Lower leg skin (tissue), 3 donors: ENCODE results near the gene RUFY4.

Experiments used
- POLR2A ChIP-seq, 2 donors: fragments of 450-650 bp; IDR thresholded peaks; one replicate each; pipeline ENCODE4 v1.6.1; 2016 to 2017; ENCODE audit warnings: antibody characterized with exemption in 2 of 2, mild to moderate bottlenecking in 1 of 2, moderate library complexity in 1 of 2
- TF ChIP-seq, protein P1 (sequence below), 3 donors: fragments of 450-650 bp; IDR thresholded peaks; one replicate each; pipeline ENCODE4 v1.5.1; 2016; ENCODE audit warnings: antibody characterized with exemption in 3 of 3, mild to moderate bottlenecking in 3 of 3, moderate library complexity in 2 of 3

DNA sequence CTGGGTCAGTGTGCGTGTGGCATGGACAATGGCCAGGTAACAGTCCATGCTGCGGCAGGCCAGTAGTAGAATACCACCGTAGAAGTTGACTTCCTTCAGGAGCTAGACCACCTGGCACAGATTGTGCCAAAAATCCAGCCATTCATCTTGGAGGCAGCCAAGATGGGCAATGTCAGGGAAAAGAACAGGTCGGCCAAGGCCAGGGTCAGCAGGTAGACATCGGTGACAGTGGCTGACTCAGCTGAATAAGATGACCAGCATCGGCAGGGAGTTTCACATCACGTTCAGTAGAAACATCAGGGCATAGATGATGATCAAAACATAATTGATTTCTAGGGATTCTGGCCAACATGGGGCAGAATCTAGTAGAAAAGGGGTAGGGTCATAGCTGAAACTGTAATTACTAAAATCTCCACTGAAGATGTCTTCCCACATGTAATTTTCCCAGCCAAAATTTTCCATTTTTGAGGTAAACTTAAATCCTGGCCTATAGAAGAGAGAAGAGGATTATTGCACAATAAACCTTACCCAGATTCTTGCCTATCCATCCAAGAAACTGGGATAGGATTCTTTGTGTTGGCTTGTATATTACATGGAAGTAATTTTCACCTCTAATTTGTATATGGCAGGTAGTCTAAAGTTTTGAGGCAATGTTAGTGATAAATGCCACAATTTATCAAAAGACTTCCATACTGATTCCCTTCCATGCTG lies 7.9 kb upstream of the RUFY4 start:
- TF ChIP-seq, protein P1, sequence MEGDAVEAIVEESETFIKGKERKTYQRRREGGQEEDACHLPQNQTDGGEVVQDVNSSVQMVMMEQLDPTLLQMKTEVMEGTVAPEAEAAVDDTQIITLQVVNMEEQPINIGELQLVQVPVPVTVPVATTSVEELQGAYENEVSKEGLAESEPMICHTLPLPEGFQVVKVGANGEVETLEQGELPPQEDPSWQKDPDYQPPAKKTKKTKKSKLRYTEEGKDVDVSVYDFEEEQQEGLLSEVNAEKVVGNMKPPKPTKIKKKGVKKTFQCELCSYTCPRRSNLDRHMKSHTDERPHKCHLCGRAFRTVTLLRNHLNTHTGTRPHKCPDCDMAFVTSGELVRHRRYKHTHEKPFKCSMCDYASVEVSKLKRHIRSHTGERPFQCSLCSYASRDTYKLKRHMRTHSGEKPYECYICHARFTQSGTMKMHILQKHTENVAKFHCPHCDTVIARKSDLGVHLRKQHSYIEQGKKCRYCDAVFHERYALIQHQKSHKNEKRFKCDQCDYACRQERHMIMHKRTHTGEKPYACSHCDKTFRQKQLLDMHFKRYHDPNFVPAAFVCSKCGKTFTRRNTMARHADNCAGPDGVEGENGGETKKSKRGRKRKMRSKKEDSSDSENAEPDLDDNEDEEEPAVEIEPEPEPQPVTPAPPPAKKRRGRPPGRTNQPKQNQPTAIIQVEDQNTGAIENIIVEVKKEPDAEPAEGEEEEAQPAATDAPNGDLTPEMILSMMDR (IDR thresholded peaks at IDR 0.05), result no peak
- no peak for TF ChIP-seq POLR2A (IDR thresholded peaks at IDR 0.05)
